GM23248 (cell line): ENCODE results near the gene ABLIM2.

Experiments used
- EZH2 ChIP-seq: fragments of 200-600 bp; sonication (generic); IDR thresholded peaks from 2 replicates; pipeline ENCODE4 v1.6.1; 2018; ENCODE audit warnings: antibody characterized with exemption, mild to moderate bottlenecking; ENCODE audit not compliant: insufficient read depth, poor library complexity, severe bottlenecking
- EZH2phosphoT487 ChIP-seq: fragments of 200-600 bp; sonication (generic); IDR thresholded peaks from 2 replicates; pipeline ENCODE4 v1.6.1; 2018; ENCODE audit warnings: antibody characterized with exemption, moderate library complexity, mild to moderate bottlenecking, low read depth; ENCODE audit not compliant: insufficient read depth

GRCh38 chr4:8169763-8170162, 11.2 kb upstream of the ABLIM2 start:
- no peak for TF ChIP-seq EZH2phosphoT487
- TF ChIP-seq EZH2, result no peak
